ENCODE data around the gene THSD7A. TPM values are rescaled to one million over a fixed set of nuclear protein-coding genes. Genes with fewer than 3 reads are reported as not detected.

The THSD7A gene
- total and polyA plus RNA-seq, 9 of the 15 experiments (the other 6 are each of a cell fraction or from before 2014, with no cell fraction given): 0.01 to 0.02 TPM; not detected in 7

- no peak for TF ChIP-seq HSF4 (CRISPR knock-in tag; IDR thresholded peaks at IDR 0.05; ENCODE audit: borderline replicate concordance)
- TF ChIP-seq LCOR (CRISPR knock-in tag; IDR thresholded peaks at IDR 0.05): no peak
- TF ChIP-seq ZNF197 (CRISPR knock-in tag; IDR thresholded peaks at IDR 0.05; ENCODE audit: low read depth): no peak
- TF ChIP-seq, protein P1, sequence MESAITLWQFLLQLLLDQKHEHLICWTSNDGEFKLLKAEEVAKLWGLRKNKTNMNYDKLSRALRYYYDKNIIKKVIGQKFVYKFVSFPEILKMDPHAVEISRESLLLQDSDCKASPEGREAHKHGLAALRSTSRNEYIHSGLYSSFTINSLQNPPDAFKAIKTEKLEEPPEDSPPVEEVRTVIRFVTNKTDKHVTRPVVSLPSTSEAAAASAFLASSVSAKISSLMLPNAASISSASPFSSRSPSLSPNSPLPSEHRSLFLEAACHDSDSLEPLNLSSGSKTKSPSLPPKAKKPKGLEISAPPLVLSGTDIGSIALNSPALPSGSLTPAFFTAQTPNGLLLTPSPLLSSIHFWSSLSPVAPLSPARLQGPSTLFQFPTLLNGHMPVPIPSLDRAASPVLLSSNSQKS (CRISPR knock-in tag; IDR thresholded peaks at IDR 0.05): no peak
Observed at GRCh38 chr7:11345621-11346020, 486.4 kb downstream of the THSD7A start (continued).

- no peaks in the 10 kb centered on the region for H4K20me1 ChIP-seq (replicated peaks; ENCODE audit: control insufficient read depth, insufficient read depth, low read length)
- H3K9ac ChIP-seq (ENCODE audit: insufficient read depth in 1 of 2, low read depth in 2 of 2, low read length in 2 of 2): no peak overlapping the region
- BruUV-seq (replicated peaks): no TSS peak
- peak overlapping the region; percentile 78 for H2AFZ ChIP-seq (ENCODE audit: low read depth, low read length)
- intact Hi-C loops (cut with micrococcal nuclease): loop anchor here (2.0 to 10.0 kb wide), 3 partner anchors 107 to 629 kb away; no protein-coding TSS in a partner anchor
- no peak overlapping the region for H3K27ac ChIP-seq (ENCODE audit: extremely low read depth, low read depth, low read length)
- POLR2A ChIA-PET: no interaction called here
- H3K36me3 ChIP-seq (ENCODE audit: control insufficient read depth, insufficient read depth, low read length): no peaks in the 10 kb centered on the region
- ATAC-seq: peak; percentile 48; the same call in 2 of the 3 replicates
- H3K79me2 ChIP-seq (ENCODE audit: control insufficient read depth, insufficient read depth, low read length): no peaks in the 10 kb centered on the region
- no peak overlapping the region for H3K4me3 ChIP-seq
- FAIRE-seq: peak; percentile 82
- H3K4me2 ChIP-seq (ENCODE audit: insufficient read depth, low read length): no peak overlapping the region
- peak; percentile 26 to 56 (median 40) for DNase-seq (ENCODE audit: extremely low read depth in 1 of 4, low spot score in 3 of 4)
- in situ Hi-C loops (cut with MboI): no loop called here
- no peaks in the 10 kb centered on the region for H3K9me1 ChIP-seq (ENCODE audit: control insufficient read depth, insufficient read depth, low read length)
- 2% methylated on average over 10 of the region's 10 CpGs for WGBS (ENCODE audit: insufficient coverage, low coverage, missing lambda C conversion rate)
- no peaks in the 10 kb centered on the region; a peak in 1 of 5 replicates for H3K4me1 ChIP-seq (replicated peaks in 1 of 2; ENCODE audit: control insufficient read depth in 2 of 2, insufficient read depth in 2 of 2, low read length in 2 of 2)
- H3K9me3 ChIP-seq (replicated peaks; ENCODE audit: control insufficient read depth, insufficient read depth, low read depth, low read length): no peaks in the 10 kb centered on the region
- no peaks in the 10 kb centered on the region for H3K27me3 ChIP-seq (ENCODE audit: control insufficient read depth in 2 of 2, insufficient read depth in 2 of 2, low read length in 2 of 2)
- CTCF ChIA-PET (ENCODE audit: low intra/inter-chr PET ratio): interaction anchor here (0.6 to 1.2 kb wide), 2 partner anchors 191 to 868 kb away, joined by 4 to 5 read pairs; no protein-coding TSS in a partner anchor
- TF ChIP-seq, protein P2, sequence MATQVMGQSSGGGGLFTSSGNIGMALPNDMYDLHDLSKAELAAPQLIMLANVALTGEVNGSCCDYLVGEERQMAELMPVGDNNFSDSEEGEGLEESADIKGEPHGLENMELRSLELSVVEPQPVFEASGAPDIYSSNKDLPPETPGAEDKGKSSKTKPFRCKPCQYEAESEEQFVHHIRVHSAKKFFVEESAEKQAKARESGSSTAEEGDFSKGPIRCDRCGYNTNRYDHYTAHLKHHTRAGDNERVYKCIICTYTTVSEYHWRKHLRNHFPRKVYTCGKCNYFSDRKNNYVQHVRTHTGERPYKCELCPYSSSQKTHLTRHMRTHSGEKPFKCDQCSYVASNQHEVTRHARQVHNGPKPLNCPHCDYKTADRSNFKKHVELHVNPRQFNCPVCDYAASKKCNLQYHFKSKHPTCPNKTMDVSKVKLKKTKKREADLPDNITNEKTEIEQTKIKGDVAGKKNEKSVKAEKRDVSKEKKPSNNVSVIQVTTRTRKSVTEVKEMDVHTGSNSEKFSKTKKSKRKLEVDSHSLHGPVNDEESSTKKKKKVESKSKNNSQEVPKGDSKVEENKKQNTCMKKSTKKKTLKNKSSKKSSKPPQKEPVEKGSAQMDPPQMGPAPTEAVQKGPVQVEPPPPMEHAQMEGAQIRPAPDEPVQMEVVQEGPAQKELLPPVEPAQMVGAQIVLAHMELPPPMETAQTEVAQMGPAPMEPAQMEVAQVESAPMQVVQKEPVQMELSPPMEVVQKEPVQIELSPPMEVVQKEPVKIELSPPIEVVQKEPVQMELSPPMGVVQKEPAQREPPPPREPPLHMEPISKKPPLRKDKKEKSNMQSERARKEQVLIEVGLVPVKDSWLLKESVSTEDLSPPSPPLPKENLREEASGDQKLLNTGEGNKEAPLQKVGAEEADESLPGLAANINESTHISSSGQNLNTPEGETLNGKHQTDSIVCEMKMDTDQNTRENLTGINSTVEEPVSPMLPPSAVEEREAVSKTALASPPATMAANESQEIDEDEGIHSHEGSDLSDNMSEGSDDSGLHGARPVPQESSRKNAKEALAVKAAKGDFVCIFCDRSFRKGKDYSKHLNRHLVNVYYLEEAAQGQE (IDR thresholded peaks at IDR 0.05; ENCODE audit: borderline replicate concordance): peak; percentile 42; the same call in 1 of the 2 replicates
- TF ChIP-seq, protein P2 (CRISPR knock-in tag; IDR thresholded peaks at IDR 0.05; ENCODE audit: low read depth): no peak
- TF ChIP-seq DEAF1 (CRISPR knock-in tag; IDR thresholded peaks at IDR 0.05): peak; percentile 62; the same call in 1 of the 2 replicates
- TF ChIP-seq CEBPG (CRISPR knock-in tag; IDR thresholded peaks at IDR 0.05): no peak; the same call in 1 of the 2 replicates
- peak; percentile 74 to 90 for TF ChIP-seq CEBPG (tag; conservative IDR thresholded peaks at IDR 0.05 in 1 of 2, IDR thresholded peaks at IDR 0.05 in 1 of 2)
Observed at GRCh38 chr7:11343818-11344413, 488.1 kb downstream of the THSD7A start.
